HG02885 (cell line): ENCODE results near the gene RPS4Y1.

Source experiments
- ATAC-seq: cut with Tn5 transposase; IDR thresholded peaks from one replicate; pipeline ENCODE4 v1.9.1; 2021; ENCODE audit warnings: mild to moderate bottlenecking; ENCODE audit not compliant: unreplicated experiment, poor library complexity

RPS4Y1 gene

GRCh38 chrY:2874211-2874610 is 32.8 kb downstream of the RPS4Y1 start:
- no peak for ATAC-seq

- no peak for ATAC-seq
Measured at GRCh38 chrY:2883561-2883960, 42.2 kb downstream of the RPS4Y1 start.

- ATAC-seq: no peak
Measured at GRCh38 chrY:2885880-2886279, 44.5 kb downstream of the RPS4Y1 start.

- ATAC-seq: no peak
Measured at GRCh38 chrY:2887386-2887785, 46.0 kb downstream of the RPS4Y1 start.

GRCh38 chrY:2887955-2888354 is 46.6 kb downstream of the RPS4Y1 start:
- no peak for ATAC-seq

GRCh38 chrY:2893471-2893870 is 52.1 kb downstream of the RPS4Y1 start:
- no peak for ATAC-seq

- no peak for ATAC-seq
Measured at GRCh38 chrY:2896050-2896449, 54.6 kb downstream of the RPS4Y1 start.

GRCh38 chrY:2907356-2907755 is 66.0 kb downstream of the RPS4Y1 start:
- ATAC-seq: no peak

- ATAC-seq: no peak
Measured at GRCh38 chrY:2913066-2913815, 71.8 kb downstream of the RPS4Y1 start.
